ENCODE results near the gene SLC9A8. TPM values are rescaled to one million over a fixed set of nuclear protein-coding genes. Genes with fewer than 3 reads are reported as not detected.

The SLC9A8 gene
- total and polyA plus RNA-seq, 9 of the 15 experiments (the other 6 are each of a cell fraction or from before 2014, with no cell fraction given), result 0.56 to 9.7 (median 5.0) TPM

- TF ChIP-seq, protein P1, sequence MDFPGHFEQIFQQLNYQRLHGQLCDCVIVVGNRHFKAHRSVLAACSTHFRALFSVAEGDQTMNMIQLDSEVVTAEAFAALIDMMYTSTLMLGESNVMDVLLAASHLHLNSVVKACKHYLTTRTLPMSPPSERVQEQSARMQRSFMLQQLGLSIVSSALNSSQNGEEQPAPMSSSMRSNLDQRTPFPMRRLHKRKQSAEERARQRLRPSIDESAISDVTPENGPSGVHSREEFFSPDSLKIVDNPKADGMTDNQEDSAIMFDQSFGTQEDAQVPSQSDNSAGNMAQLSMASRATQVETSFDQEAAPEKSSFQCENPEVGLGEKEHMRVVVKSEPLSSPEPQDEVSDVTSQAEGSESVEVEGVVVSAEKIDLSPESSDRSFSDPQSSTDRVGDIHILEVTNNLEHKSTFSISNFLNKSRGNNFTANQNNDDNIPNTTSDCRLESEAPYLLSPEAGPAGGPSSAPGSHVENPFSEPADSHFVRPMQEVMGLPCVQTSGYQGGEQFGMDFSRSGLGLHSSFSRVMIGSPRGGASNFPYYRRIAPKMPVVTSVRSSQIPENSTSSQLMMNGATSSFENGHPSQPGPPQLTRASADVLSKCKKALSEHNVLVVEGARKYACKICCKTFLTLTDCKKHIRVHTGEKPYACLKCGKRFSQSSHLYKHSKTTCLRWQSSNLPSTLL (IDR thresholded peaks at IDR 0.05), result no peak
- TF ChIP-seq, protein P2, sequence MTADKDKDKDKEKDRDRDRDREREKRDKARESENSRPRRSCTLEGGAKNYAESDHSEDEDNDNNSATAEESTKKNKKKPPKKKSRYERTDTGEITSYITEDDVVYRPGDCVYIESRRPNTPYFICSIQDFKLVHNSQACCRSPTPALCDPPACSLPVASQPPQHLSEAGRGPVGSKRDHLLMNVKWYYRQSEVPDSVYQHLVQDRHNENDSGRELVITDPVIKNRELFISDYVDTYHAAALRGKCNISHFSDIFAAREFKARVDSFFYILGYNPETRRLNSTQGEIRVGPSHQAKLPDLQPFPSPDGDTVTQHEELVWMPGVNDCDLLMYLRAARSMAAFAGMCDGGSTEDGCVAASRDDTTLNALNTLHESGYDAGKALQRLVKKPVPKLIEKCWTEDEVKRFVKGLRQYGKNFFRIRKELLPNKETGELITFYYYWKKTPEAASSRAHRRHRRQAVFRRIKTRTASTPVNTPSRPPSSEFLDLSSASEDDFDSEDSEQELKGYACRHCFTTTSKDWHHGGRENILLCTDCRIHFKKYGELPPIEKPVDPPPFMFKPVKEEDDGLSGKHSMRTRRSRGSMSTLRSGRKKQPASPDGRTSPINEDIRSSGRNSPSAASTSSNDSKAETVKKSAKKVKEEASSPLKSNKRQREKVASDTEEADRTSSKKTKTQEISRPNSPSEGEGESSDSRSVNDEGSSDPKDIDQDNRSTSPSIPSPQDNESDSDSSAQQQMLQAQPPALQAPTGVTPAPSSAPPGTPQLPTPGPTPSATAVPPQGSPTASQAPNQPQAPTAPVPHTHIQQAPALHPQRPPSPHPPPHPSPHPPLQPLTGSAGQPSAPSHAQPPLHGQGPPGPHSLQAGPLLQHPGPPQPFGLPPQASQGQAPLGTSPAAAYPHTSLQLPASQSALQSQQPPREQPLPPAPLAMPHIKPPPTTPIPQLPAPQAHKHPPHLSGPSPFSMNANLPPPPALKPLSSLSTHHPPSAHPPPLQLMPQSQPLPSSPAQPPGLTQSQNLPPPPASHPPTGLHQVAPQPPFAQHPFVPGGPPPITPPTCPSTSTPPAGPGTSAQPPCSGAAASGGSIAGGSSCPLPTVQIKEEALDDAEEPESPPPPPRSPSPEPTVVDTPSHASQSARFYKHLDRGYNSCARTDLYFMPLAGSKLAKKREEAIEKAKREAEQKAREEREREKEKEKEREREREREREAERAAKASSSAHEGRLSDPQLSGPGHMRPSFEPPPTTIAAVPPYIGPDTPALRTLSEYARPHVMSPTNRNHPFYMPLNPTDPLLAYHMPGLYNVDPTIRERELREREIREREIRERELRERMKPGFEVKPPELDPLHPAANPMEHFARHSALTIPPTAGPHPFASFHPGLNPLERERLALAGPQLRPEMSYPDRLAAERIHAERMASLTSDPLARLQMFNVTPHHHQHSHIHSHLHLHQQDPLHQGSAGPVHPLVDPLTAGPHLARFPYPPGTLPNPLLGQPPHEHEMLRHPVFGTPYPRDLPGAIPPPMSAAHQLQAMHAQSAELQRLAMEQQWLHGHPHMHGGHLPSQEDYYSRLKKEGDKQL (CRISPR knock-in tag; IDR thresholded peaks at IDR 0.05; ENCODE audit: borderline replicate concordance), result no peak
- TF ChIP-seq MIER1 (IDR thresholded peaks at IDR 0.05; ENCODE audit: low read depth), result no peak
- TF ChIP-seq, protein P3, sequence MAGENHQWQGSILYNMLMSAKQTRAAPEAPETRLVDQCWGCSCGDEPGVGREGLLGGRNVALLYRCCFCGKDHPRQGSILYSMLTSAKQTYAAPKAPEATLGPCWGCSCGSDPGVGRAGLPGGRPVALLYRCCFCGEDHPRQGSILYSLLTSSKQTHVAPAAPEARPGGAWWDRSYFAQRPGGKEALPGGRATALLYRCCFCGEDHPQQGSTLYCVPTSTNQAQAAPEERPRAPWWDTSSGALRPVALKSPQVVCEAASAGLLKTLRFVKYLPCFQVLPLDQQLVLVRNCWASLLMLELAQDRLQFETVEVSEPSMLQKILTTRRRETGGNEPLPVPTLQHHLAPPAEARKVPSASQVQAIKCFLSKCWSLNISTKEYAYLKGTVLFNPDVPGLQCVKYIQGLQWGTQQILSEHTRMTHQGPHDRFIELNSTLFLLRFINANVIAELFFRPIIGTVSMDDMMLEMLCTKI (IDR thresholded peaks at IDR 0.05; ENCODE audit: partially characterized antibody), result no peak
- no peak for TF ChIP-seq GTF2B (IDR thresholded peaks at IDR 0.05; ENCODE audit: extremely low read depth, insufficient read length)
- peak; percentile 36; the same call in 1 of the 2 replicates for TF ChIP-seq NFE2 (IDR thresholded peaks at IDR 0.05; ENCODE audit: low read depth)
- TF ChIP-seq NR4A1 (CRISPR knock-in tag; IDR thresholded peaks at IDR 0.05), result no peak
- TF ChIP-seq NR4A1 (tag; IDR thresholded peaks at IDR 0.05), result peak; percentile 70; the same call in 1 of the 2 replicates
- TF ChIP-seq, protein P4, sequence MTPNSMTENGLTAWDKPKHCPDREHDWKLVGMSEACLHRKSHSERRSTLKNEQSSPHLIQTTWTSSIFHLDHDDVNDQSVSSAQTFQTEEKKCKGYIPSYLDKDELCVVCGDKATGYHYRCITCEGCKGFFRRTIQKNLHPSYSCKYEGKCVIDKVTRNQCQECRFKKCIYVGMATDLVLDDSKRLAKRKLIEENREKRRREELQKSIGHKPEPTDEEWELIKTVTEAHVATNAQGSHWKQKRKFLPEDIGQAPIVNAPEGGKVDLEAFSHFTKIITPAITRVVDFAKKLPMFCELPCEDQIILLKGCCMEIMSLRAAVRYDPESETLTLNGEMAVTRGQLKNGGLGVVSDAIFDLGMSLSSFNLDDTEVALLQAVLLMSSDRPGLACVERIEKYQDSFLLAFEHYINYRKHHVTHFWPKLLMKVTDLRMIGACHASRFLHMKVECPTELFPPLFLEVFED (CRISPR knock-in tag; conservative IDR thresholded peaks at IDR 0.05), result no peak
- no peak for TF ChIP-seq MAX (CRISPR knock-in tag; IDR thresholded peaks at IDR 0.05)
- no peak for TF ChIP-seq HIVEP1 (CRISPR knock-in tag; IDR thresholded peaks at IDR 0.05)
- no peak for TF ChIP-seq ZBTB26 (CRISPR knock-in tag; IDR thresholded peaks at IDR 0.05)
Measured at GRCh38 chr20:49790077-49790798, 22.4 kb upstream of the SLC9A8 start (continued).

Data from K562 (cell line).